Breast epithelium (tissue), 4 donors: ENCODE measurements around the gene RALGDS. TPM values are rescaled to one million over a fixed set of nuclear protein-coding genes. Genes with fewer than 3 reads are reported as not detected.

Source experiments
- DNase-seq, 2 donors: peaks; one replicate each; pipeline ENCODE4 v3.0.0-alpha.2; 2019; ENCODE audit warnings: low spot score in 2 of 2
- H3K27ac ChIP-seq, 2 donors: fragments of 200-600 bp; sonication (generic) in 1 of 2; one replicate each; pipeline ENCODE4 v1.5.1; 2016 to 2019; ENCODE audit warnings: mild to moderate bottlenecking in 1 of 2
- H3K27me3 ChIP-seq, 2 donors: fragments of 200-600 bp; sonication (generic) in 1 of 2; one replicate each; pipeline versions ENCODE4 v1.5.1 to v1.6.0; 2017 to 2019; ENCODE audit warnings: control low read depth in 1 of 2, mild to moderate bottlenecking in 1 of 2
- H3K36me3 ChIP-seq: fragments of 200-600 bp; one replicate; pipeline ENCODE4 v1.5.1; 2019
- H3K4me1 ChIP-seq, 2 donors: fragments of 200-600 bp; sonication (generic); one replicate each; pipeline ENCODE4 v1.5.1; 2016 to 2019; ENCODE audit warnings: control low read depth in 1 of 2
- H3K4me3 ChIP-seq, 3 donors: fragments of 200-600 bp; sonication (generic); 1 replicate in 2 of 3; 2 replicates in 1 of 3; pipeline ENCODE4 v1.5.1; 2016 to 2019; ENCODE audit warnings: mild to moderate bottlenecking in 3 of 3, moderate library complexity in 2 of 3
- H3K9me3 ChIP-seq, 2 donors: fragments of 200-600 bp; sonication (generic) in 1 of 2; one replicate each; pipeline ENCODE4 v1.5.1; 2016 to 2019; ENCODE audit warnings: control low read depth in 1 of 2
- POLR2A ChIP-seq: fragments of 450-650 bp; IDR thresholded peaks from one replicate; pipeline ENCODE4 v1.6.1; 2016; ENCODE audit warnings: antibody characterized with exemption, mild to moderate bottlenecking, moderate library complexity
- POLR2AphosphoS5 ChIP-seq, 3 donors: sonication (generic); formaldehyde crosslinking; IDR thresholded peaks; one replicate each; pipeline ENCODE4 v1.6.1; 2017; ENCODE audit warnings: antibody characterized with exemption in 3 of 3
- intact Hi-C: fragments of 100-400 bp; cut with DNase I; formaldehyde crosslinking; loops from one replicate; pipeline ENCODE4 v1.15.1; 2023; ENCODE audit warnings: low total_unique reads
- total RNA-seq, 3 donors: library from RNA; depleted of rRNA; stranded (reverse); fragments of >200 nt; gene quantifications; one replicate each; pipeline ENCODE4 v1.1.0, GENCODE V29; 2016
- TF ChIP-seq, protein P1 (sequence below), 3 donors: fragments of 450-650 bp; IDR thresholded peaks; one replicate each; pipeline ENCODE4 v1.5.1; 2016 to 2017; ENCODE audit warnings: antibody characterized with exemption in 3 of 3, mild to moderate bottlenecking in 3 of 3, moderate library complexity in 3 of 3

RALGDS gene
- total RNA-seq, 3 donors from 2014 or later: 52.0 to 94.1 (median 79.3) TPM

- TF ChIP-seq POLR2A (no peak), POLR2AphosphoS5 (IDR thresholded peaks at IDR 0.05) (no peak)
- TF ChIP-seq, protein P1, sequence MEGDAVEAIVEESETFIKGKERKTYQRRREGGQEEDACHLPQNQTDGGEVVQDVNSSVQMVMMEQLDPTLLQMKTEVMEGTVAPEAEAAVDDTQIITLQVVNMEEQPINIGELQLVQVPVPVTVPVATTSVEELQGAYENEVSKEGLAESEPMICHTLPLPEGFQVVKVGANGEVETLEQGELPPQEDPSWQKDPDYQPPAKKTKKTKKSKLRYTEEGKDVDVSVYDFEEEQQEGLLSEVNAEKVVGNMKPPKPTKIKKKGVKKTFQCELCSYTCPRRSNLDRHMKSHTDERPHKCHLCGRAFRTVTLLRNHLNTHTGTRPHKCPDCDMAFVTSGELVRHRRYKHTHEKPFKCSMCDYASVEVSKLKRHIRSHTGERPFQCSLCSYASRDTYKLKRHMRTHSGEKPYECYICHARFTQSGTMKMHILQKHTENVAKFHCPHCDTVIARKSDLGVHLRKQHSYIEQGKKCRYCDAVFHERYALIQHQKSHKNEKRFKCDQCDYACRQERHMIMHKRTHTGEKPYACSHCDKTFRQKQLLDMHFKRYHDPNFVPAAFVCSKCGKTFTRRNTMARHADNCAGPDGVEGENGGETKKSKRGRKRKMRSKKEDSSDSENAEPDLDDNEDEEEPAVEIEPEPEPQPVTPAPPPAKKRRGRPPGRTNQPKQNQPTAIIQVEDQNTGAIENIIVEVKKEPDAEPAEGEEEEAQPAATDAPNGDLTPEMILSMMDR (IDR thresholded peaks at IDR 0.05): no peak
- H3K36me3 ChIP-seq: peaks cover 19% of the 10 kb centered on the region
- H3K27ac ChIP-seq: no peak overlapping the region
- H3K27me3 ChIP-seq: no peaks in the 10 kb centered on the region
- no peak overlapping the region for H3K4me3 ChIP-seq
- DNase-seq: no peak
- peaks cover 15 to 17% of the 10 kb centered on the region in 2 donors for H3K4me1 ChIP-seq
- intact Hi-C loops: no loop called here
- no peaks in the 10 kb centered on the region for H3K9me3 ChIP-seq
Measured at GRCh38 chr9:133108794-133109641, 12.0 kb downstream of the RALGDS start.

GRCh38 chr9:133107961-133108793, 12.9 kb downstream of the RALGDS start:
- Histone ChIP-seq H3K4me3 (no peak overlapping the region), H3K9me3 (no peaks in the 10 kb centered on the region), H3K36me3 (peaks cover 19% of the 10 kb centered on the region), H3K27me3 (no peaks in the 10 kb centered on the region), H3K4me1 (peaks cover 7 to 8% of the 10 kb centered on the region in 2 donors), H3K27ac (no peak overlapping the region)
- intact Hi-C loops: no loop called here
- TF ChIP-seq, protein P1 (IDR thresholded peaks at IDR 0.05): no peak
- no peak for TF ChIP-seq POLR2AphosphoS5 (IDR thresholded peaks at IDR 0.05)
- TF ChIP-seq POLR2A: no peak
- no peak for DNase-seq

GRCh38 chr9:133107245-133107722, 13.8 kb downstream of the RALGDS start:
- intact Hi-C loops: no loop called here
- no peaks in the 10 kb centered on the region for H3K4me1 ChIP-seq
- H3K9me3 ChIP-seq: no peaks in the 10 kb centered on the region
- no peak for TF ChIP-seq POLR2A
- TF ChIP-seq, protein P1 (IDR thresholded peaks at IDR 0.05): no peak
- no peak for TF ChIP-seq POLR2AphosphoS5 (IDR thresholded peaks at IDR 0.05)
- no peak overlapping the region for H3K4me3 ChIP-seq
- no peak for DNase-seq
- H3K27ac ChIP-seq: no peak overlapping the region
- peaks cover 19% of the 10 kb centered on the region for H3K36me3 ChIP-seq
- no peaks in the 10 kb centered on the region for H3K27me3 ChIP-seq

- Histone ChIP-seq H3K4me1 (no peaks in the 10 kb centered on the region), H3K27me3 (no peaks in the 10 kb centered on the region), H3K27ac (no peak overlapping the region), H3K9me3 (no peaks in the 10 kb centered on the region), H3K36me3 (peaks cover 20% of the 10 kb centered on the region), H3K4me3 (no peak overlapping the region)
- TF ChIP-seq POLR2AphosphoS5 (IDR thresholded peaks at IDR 0.05) (no peak), POLR2A (no peak)
- TF ChIP-seq, protein P1 (IDR thresholded peaks at IDR 0.05): no peak
- intact Hi-C loops: no loop called here
- no peak for DNase-seq
Measured at GRCh38 chr9:133106511-133107244, 14.4 kb downstream of the RALGDS start.
